Measurements from ENCODE around the gene PTGFRN.

- no peak for TF ChIP-seq CTCF (IDR thresholded peaks at IDR 0.05 in 8 of 11, conservative IDR thresholded peaks at IDR 0.05 in 3 of 11)
- no peak for TF ChIP-seq POLR2AphosphoS5 (IDR thresholded peaks at IDR 0.05)
These were observed 103.7 kb downstream of the PTGFRN start for GRCh38 chr1:117013309-117013858.

Data from spleen (tissue), 7 donors.